ENCODE measurements around the gene CAMTA1. TPM values are rescaled to one million over a fixed set of nuclear protein-coding genes. Genes with fewer than 3 reads are reported as not detected.

Gene CAMTA1
- total RNA-seq, 2 donors from 2014 or later, result 100 to 102 TPM

DNA sequence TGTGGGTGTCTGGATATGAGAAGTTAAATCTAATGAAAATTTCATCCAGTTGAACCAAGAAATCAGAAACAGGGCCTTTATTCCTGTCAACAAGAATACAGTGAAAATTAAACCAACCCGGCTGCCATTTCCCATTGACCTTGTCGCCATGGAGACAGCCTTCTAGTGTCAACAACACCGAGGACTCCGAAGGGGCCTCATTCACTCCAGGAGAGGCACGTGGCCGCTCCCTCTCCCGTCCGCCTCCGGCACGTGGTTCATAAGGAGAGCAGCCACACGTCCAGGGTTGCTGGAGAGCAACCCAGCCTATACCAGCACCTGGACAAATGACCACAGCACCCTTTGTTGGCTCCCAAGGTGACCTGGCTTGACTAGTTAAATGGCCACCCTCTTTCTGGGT, 865.5 kb downstream of the CAMTA1 start:
- 60% methylated on average over 11 of the region's 11 CpGs for WGBS
- Histone ChIP-seq H3K4me1 (replicated peaks) (no peaks in the 10 kb centered on the region), H3K27me3 (replicated peaks; ENCODE audit: insufficient read depth) (no peaks in the 10 kb centered on the region), H3K9me3 (no peaks in the 10 kb centered on the region), H3K36me3 (no peaks in the 10 kb centered on the region), H3K4me3 (no peak overlapping the region), H3K27ac (no peak overlapping the region)
- intact Hi-C loops (cut with DNase I), result no loop called here
- DNase-seq (ENCODE audit: low spot score), result no peak
- TF ChIP-seq, protein P1, sequence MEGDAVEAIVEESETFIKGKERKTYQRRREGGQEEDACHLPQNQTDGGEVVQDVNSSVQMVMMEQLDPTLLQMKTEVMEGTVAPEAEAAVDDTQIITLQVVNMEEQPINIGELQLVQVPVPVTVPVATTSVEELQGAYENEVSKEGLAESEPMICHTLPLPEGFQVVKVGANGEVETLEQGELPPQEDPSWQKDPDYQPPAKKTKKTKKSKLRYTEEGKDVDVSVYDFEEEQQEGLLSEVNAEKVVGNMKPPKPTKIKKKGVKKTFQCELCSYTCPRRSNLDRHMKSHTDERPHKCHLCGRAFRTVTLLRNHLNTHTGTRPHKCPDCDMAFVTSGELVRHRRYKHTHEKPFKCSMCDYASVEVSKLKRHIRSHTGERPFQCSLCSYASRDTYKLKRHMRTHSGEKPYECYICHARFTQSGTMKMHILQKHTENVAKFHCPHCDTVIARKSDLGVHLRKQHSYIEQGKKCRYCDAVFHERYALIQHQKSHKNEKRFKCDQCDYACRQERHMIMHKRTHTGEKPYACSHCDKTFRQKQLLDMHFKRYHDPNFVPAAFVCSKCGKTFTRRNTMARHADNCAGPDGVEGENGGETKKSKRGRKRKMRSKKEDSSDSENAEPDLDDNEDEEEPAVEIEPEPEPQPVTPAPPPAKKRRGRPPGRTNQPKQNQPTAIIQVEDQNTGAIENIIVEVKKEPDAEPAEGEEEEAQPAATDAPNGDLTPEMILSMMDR (IDR thresholded peaks at IDR 0.05), result no peak
- no peak for TF ChIP-seq POLR2A (IDR thresholded peaks at IDR 0.05)
- TF ChIP-seq POLR2AphosphoS5 (IDR thresholded peaks at IDR 0.05), result no peak

DNA sequence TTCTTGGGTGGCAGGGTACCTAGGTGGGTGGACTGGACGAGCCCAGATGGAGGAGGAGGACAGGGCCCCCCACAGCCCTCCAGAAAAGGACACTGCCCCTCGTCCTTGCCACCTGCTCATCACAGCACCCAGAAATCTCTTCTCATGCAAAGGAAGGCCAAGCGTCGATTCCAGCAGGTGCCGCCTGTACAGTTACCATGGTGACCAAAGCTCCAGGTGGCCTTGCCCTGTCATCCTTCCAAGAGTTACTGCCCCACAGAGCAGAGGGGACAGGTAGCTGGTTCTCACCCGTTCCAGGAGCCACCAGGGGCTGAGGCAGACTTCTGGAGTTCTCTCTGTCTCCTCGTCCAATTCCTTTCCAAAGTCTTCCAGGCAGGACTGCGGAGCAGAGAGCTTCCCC, 865.9 kb downstream of the CAMTA1 start:
- H3K9me3 ChIP-seq, result no peaks in the 10 kb centered on the region
- no peak for DNase-seq (ENCODE audit: low spot score)
- TF ChIP-seq, protein P1 (IDR thresholded peaks at IDR 0.05), result no peak
- TF ChIP-seq POLR2AphosphoS5 (IDR thresholded peaks at IDR 0.05), result no peak
- TF ChIP-seq POLR2A (IDR thresholded peaks at IDR 0.05), result no peak
- H3K27me3 ChIP-seq (replicated peaks; ENCODE audit: insufficient read depth), result no peaks in the 10 kb centered on the region
- intact Hi-C loops (cut with DNase I), result no loop called here
- no peaks in the 10 kb centered on the region for H3K4me1 ChIP-seq (replicated peaks)
- WGBS, result 78% methylated on average over 8 of the region's 8 CpGs
- no peak overlapping the region for H3K4me3 ChIP-seq
- H3K36me3 ChIP-seq, result no peaks in the 10 kb centered on the region
- H3K27ac ChIP-seq, result no peak overlapping the region

DNA sequence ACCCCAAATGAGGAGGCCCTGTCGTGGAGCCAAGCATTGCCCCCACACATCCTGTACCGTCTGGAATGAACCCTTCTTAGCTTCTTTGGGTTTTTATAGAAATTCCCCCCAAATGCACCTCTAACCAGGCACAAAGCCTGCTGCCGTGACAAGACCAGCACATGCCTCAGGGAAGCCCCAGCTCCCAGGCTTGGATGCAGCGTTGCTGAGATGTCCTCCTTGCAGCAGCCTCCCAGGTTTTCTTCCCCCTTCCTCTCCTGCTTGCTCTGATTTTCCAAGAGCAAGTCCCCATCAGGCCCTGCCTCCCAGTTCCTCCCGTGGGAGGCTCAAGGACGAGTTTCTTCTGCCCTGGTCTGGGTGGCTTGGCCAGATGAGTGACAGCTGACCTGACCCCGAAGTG, 866.8 kb downstream of the CAMTA1 start:
- TF ChIP-seq, protein P1 (IDR thresholded peaks at IDR 0.05), result no peak
- TF ChIP-seq POLR2AphosphoS5 (IDR thresholded peaks at IDR 0.05) (no peak), POLR2A (IDR thresholded peaks at IDR 0.05) (no peak)
- H3K36me3 ChIP-seq, result no peaks in the 10 kb centered on the region
- no peak for DNase-seq (ENCODE audit: low spot score)
- H3K4me3 ChIP-seq, result no peak overlapping the region
- no peaks in the 10 kb centered on the region for H3K9me3 ChIP-seq
- WGBS, result 48% methylated on average over 7 of the region's 7 CpGs
- no peak overlapping the region for H3K27ac ChIP-seq
- intact Hi-C loops (cut with DNase I), result no loop called here
- H3K4me1 ChIP-seq (replicated peaks), result no peaks in the 10 kb centered on the region
- no peaks in the 10 kb centered on the region for H3K27me3 ChIP-seq (replicated peaks; ENCODE audit: insufficient read depth)

DNA sequence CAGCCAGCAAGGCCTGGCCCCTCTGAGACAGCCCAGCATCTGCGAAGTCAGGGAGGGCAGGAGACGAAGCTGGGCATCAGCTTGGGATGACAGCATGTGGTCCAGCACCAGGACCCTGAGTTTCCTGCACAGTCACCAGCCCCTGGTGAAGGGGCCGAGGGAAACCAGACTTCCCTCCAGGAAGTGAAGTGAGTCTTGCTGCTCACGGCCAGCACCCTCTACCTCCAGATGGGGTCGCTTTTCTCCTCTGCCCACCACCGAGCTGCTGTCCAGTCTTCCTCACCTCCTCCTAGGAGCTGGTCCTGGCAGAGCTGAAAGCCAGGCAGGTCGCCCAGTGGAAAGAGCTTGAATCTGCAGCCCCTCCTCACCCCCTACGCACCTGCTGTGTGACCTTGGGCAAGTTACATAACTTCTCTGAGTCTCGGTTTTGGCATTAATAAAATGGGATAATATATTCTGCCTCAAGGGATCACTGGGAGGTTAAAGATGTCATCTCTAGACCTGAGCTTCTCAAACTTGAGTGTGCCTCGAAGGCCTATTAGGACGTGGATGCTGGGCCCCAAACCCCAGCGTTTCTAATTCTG, 867.4 kb downstream of the CAMTA1 start:
- H3K9me3 ChIP-seq, result no peaks in the 10 kb centered on the region
- no peak overlapping the region for H3K4me3 ChIP-seq
- no peak overlapping the region for H3K27ac ChIP-seq
- TF ChIP-seq POLR2AphosphoS5 (IDR thresholded peaks at IDR 0.05) (no peak), POLR2A (IDR thresholded peaks at IDR 0.05) (no peak)
- TF ChIP-seq, protein P1 (IDR thresholded peaks at IDR 0.05), result no peak
- no peaks in the 10 kb centered on the region for H3K27me3 ChIP-seq (replicated peaks; ENCODE audit: insufficient read depth)
- no peaks in the 10 kb centered on the region for H3K36me3 ChIP-seq
- no peaks in the 10 kb centered on the region for H3K4me1 ChIP-seq (replicated peaks)
- intact Hi-C loops (cut with DNase I), result no loop called here
- WGBS, result 91% methylated on average over 12 of the region's 12 CpGs
- no peak for DNase-seq (ENCODE audit: low spot score)

DNA sequence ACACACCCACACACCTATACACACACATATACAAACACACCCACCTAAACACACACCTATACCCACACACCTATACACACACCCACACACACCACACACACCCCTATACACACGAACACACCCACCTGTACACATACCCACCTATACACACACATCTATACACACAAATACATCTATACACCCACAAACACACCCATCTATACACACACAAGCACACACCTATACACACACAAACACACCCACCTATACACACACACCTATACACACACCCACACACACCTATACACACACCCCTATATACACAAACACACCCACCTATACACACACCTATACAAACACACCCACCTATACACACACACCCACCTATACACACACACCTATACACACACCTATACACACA, 869.5 kb downstream of the CAMTA1 start:
- H3K4me1 ChIP-seq (replicated peaks), result no peaks in the 10 kb centered on the region
- H3K36me3 ChIP-seq, result no peaks in the 10 kb centered on the region
- DNase-seq (ENCODE audit: low spot score), result no peak
- no peaks in the 10 kb centered on the region for H3K27me3 ChIP-seq (replicated peaks; ENCODE audit: insufficient read depth)
- no peak overlapping the region for H3K27ac ChIP-seq
- intact Hi-C loops (cut with DNase I), result no loop called here
- no peak for TF ChIP-seq POLR2AphosphoS5 (IDR thresholded peaks at IDR 0.05)
- no peaks in the 10 kb centered on the region for H3K9me3 ChIP-seq
- H3K4me3 ChIP-seq, result no peak overlapping the region
- WGBS, result 87% methylated on average over 1 of the region's 1 CpG

Data from prostate gland (tissue), 2 donors.